A549 (cell line): ENCODE data around the gene PPP1R9A. TPM values are rescaled to one million over a fixed set of nuclear protein-coding genes. Genes with fewer than 3 reads are reported as not detected.
A peak's percentile ranks its signal among the peaks of the same experiment; 100 is the strongest.

Experiments
- ATAC-seq, 2 experiments: fragments of 200-7000 bp in 1 of 2; fragments of >200 bp in 1 of 2; cut with Nextera tagmentation in 1 of 2; cut with Tn5 transposase in 1 of 2; 3 replicates each; pipeline versions ENCODE4 v1.8.0 to v1.9.1; 2018 to 2020; ENCODE audit warnings: mild to moderate bottlenecking in 1 of 2, moderate library complexity in 1 of 2
- CTCF ChIA-PET: fragments of 300-600 bp; sonication (Branson Sonifier 250); formaldehyde crosslinking; extraction: SDS; loops from one replicate; lab custom pipeline; 2021; ENCODE audit warnings: antibody characterized with exemption, inconsistent platforms; lab: Yijun Ruan, JAX
- POLR2A ChIA-PET: fragments of 350-600 bp; formaldehyde crosslinking; extraction: SDS; loops from one replicate; lab custom pipeline; 2021; ENCODE audit warnings: antibody characterized with exemption, inconsistent platforms; lab: Yijun Ruan, JAX
- DNase-seq, 2 experiments: peaks; one replicate each; pipeline versions ENCODE4 v3.0.0 to v3.0.0-alpha.2; 2011 to 2016; ENCODE audit warnings: low read depth in 1 of 2, low spot score in 1 of 2
- FAIRE-seq: peaks from 2 replicates; lab custom pipeline; 2011; peaks lifted over from hg19 to GRCh38; lab: Jason Lieb, UNC
- H3K27ac ChIP-seq, 2 experiments: fragments of >200 bp; sonication (Bioruptor Twin); formaldehyde crosslinking; 3 replicates each; pipeline ENCODE4 v1.5.1; 2016 to 2017
- H3K4me1 ChIP-seq: fragments of >200 bp; sonication (Bioruptor Twin); formaldehyde crosslinking; 3 replicates; pipeline ENCODE4 v1.6.1; 2016
- H3K4me2 ChIP-seq: fragments of >200 bp; sonication (Bioruptor Twin); formaldehyde crosslinking; 3 replicates; pipeline ENCODE4 v1.6.1; 2016
- H3K4me3 ChIP-seq: fragments of >200 bp; sonication (Bioruptor Twin); formaldehyde crosslinking; 3 replicates; pipeline ENCODE4 v1.5.1; 2016
- H3K9me3 ChIP-seq: fragments of >200 bp; sonication (Bioruptor Twin); formaldehyde crosslinking; 3 replicates; pipeline ENCODE4 v1.6.1; 2016
- BHLHE40 ChIP-seq: IDR thresholded peaks from 2 replicates; pipeline ENCODE4 v1.6.1; 2012; ENCODE audit warnings: low read depth, low read length, inconsistent platforms
- CHD2 ChIP-seq: fragments of 150-350 bp; IDR thresholded peaks from 2 replicates; pipeline ENCODE4 v1.6.1; 2014; ENCODE audit warnings: low read length; ENCODE audit not compliant: partially characterized antibody
- EHMT2 ChIP-seq: fragments of 200-600 bp; sonication (generic); IDR thresholded peaks from 2 replicates; pipeline ENCODE4 v1.6.1; 2016; ENCODE audit warnings: antibody characterized with exemption, low read depth, mild to moderate bottlenecking, moderate library complexity
- EP300 ChIP-seq, 2 experiments: fragments of >200 bp; sonication (Bioruptor Twin); formaldehyde crosslinking; IDR thresholded peaks; 2 replicates in 1 of 2; 3 replicates in 1 of 2; pipeline ENCODE4 v1.6.1; 2016 to 2017
- ESRRA ChIP-seq: fragments of 150-350 bp; IDR thresholded peaks from 2 replicates; pipeline ENCODE4 v1.6.1; 2014; ENCODE audit warnings: mild to moderate bottlenecking, low read length, borderline replicate concordance
- FOXS1 ChIP-seq: fragments of 250-450 bp; sonication (Bioruptor Pico); IDR thresholded peaks from 2 replicates; pipeline ENCODE4 v1.5.0; 2020; ENCODE audit warnings: mild to moderate bottlenecking, moderate library complexity
- GATA3 ChIP-seq: IDR thresholded peaks from 2 replicates; pipeline ENCODE4 v1.6.1; 2012; ENCODE audit warnings: borderline replicate concordance
- HEYL ChIP-seq: fragments of 250-450 bp; sonication (Bioruptor Pico); IDR thresholded peaks from 2 replicates; pipeline ENCODE4 v1.8.0; 2021; ENCODE audit warnings: mild to moderate bottlenecking, moderate library complexity
- HOXA7 ChIP-seq: fragments of 250-450 bp; sonication (Bioruptor Pico); IDR thresholded peaks from 2 replicates; pipeline ENCODE4 v1.5.0; 2020; ENCODE audit warnings: mild to moderate bottlenecking, moderate library complexity
- HOXB13 ChIP-seq: fragments of 250-450 bp; sonication (Bioruptor Pico); IDR thresholded peaks from 2 replicates; pipeline ENCODE4 v1.5.0; 2020; ENCODE audit warnings: low read depth, mild to moderate bottlenecking, moderate library complexity
- MYC ChIP-seq: IDR thresholded peaks from 2 replicates; pipeline ENCODE4 v1.6.1; 2012; ENCODE audit warnings: mild to moderate bottlenecking, inconsistent platforms, low read length, improper control_type of control experiment, borderline replicate concordance
- NR3C1 ChIP-seq: fragments of >200 bp; sonication (Bioruptor Twin); formaldehyde crosslinking; IDR thresholded peaks from 3 replicates; pipeline ENCODE4 v1.6.1; 2017
- RAD21 ChIP-seq, 2 experiments: fragments of >200 bp in 1 of 2; sonication (Bioruptor Twin) in 1 of 2; formaldehyde crosslinking in 1 of 2; IDR thresholded peaks in 1 of 2; conservative IDR thresholded peaks in 1 of 2; 2 replicates in 1 of 2; 3 replicates in 1 of 2; pipeline ENCODE4 v1.6.1; 2012 to 2018; ENCODE audit warnings: inconsistent platforms in 1 of 2
- RARB ChIP-seq: fragments of 250-450 bp; sonication (Bioruptor Pico); IDR thresholded peaks from 2 replicates; pipeline ENCODE4 v1.8.0; 2021; ENCODE audit warnings: mild to moderate bottlenecking, moderate library complexity
- RNF2 ChIP-seq: fragments of 200-600 bp; sonication (generic); IDR thresholded peaks from 2 replicates; pipeline ENCODE4 v1.6.1; 2016; ENCODE audit warnings: low read depth, mild to moderate bottlenecking, antibody characterized with exemption, moderate library complexity, borderline replicate concordance
- SMC3 ChIP-seq: fragments of >200 bp; sonication (Bioruptor Twin); formaldehyde crosslinking; IDR thresholded peaks from 3 replicates; pipeline ENCODE4 v1.6.1; 2018; ENCODE audit warnings: inconsistent platforms
- TP53 ChIP-seq: fragments of 250-450 bp; sonication (Bioruptor Pico); IDR thresholded peaks from 2 replicates; pipeline ENCODE4 v1.5.0; 2021; ENCODE audit warnings: mild to moderate bottlenecking, moderate library complexity
- WGBS: methylation state at CpG from one replicate; pipeline ENCODE4 v1.1.6; 2017; ENCODE audit errors: missing lambda C conversion rate; 5-methylcytosine and 5-hydroxymethylcytosine counted together
- polyA plus RNA-seq, 4 experiments: library from polyadenylated mRNA; depleted of rRNA in 3 of 4; stranded (reverse); fragments of >200 nt; fragmentation: RNase III in 1 of 4; extraction: RNeasy Plus Mini Kit Qiagen cat#74134 plus additional on column Dnase treatment in 1 of 4; gene quantifications; 2 replicates in 3 of 4; 3 replicates in 1 of 4; pipeline ENCODE4 v1.2.3, GENCODE V29; 2011 to 2017
- TF ChIP-seq, protein P1 (sequence below): fragments of >200 bp; sonication (Bioruptor Twin); formaldehyde crosslinking; IDR thresholded peaks from 3 replicates; pipeline ENCODE4 v1.6.1; 2016
- TF ChIP-seq, protein P2 (sequence below): IDR thresholded peaks from 2 replicates; pipeline ENCODE4 v1.6.1; 2012
- TF ChIP-seq, protein P3 (sequence below): fragments of 250-450 bp; sonication (Bioruptor Pico); IDR thresholded peaks from 2 replicates; pipeline ENCODE4 v1.5.0; 2020; ENCODE audit warnings: low read depth, mild to moderate bottlenecking, moderate library complexity
- TF ChIP-seq, protein P4 (sequence below): IDR thresholded peaks from 2 replicates; pipeline ENCODE4 v1.6.1; 2012; ENCODE audit warnings: low read depth, borderline replicate concordance
- TF ChIP-seq, protein P5 (sequence below): fragments of 450-650 bp; IDR thresholded peaks from 2 replicates; pipeline ENCODE4 v1.6.1; 2014; ENCODE audit warnings: antibody characterized with exemption
- TF ChIP-seq, protein P6 (sequence below): IDR thresholded peaks from 2 replicates; pipeline ENCODE4 v1.6.1; 2012

The PPP1R9A gene
- polyA plus RNA-seq, 2 of the 4 experiments (the other 2 are of a cell fraction) = 5.0 to 18.7 TPM

DNA sequence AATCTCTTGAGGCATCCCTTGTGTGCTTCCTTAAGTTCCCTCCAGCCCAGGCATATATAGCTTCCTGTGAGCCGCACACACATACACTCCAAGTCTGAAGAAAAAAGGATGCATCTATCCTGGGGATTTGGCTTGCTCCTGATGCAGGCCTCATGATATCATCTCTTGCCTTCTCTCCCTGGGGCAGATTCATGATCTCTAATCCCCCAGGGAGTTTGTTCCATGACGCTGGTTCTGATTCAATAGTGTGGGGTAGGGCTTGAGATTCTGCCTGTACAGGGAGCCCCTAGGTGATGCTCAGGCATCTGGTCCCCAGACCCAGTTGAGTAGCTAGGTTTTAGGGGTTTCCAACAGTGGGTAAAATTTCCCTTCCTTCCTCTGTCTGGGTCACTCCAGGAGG lies 415.5 kb downstream of the PPP1R9A start:
- FAIRE-seq = no peak

DNA sequence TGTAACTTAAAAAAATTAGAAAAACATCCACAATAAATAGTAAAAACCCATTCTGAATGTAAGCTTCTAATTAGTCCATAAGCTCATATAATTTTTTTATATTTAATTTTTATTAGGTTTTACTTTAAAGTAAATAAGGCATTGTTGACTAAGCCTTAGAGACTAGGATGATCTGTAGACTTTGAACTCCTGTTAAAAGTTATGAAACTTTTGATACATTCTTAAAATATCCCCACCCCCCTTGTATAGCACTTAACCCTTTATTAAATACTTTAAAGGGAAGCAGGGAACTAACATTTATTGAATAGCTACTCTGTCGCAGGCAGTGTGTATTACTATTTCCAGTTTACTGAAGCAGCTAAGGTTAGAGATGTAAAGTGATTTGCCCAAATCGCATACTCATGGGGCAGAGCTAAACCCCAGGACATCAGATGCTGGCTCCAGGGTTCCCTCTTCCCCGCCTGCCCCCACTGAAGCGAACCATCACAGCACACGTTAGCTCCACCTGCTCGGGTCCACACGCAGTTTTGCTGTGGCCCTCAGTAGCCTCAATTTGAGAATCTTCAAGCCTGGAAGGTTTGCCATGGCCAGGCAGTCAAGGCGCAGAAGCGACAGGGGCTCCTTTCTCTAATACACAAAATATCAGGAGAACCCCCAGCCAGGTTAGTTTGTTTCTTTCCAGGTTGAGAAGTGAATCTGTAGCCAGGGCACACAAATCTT lies 416.2 kb downstream of the PPP1R9A start:
- ATAC-seq = peak in 1 of 2 experiments; percentile 55; a peak in 3 of 6 replicates
- peak overlapping the region; percentile 77 for H3K4me2 ChIP-seq
- CTCF ChIA-PET = interaction anchor here (0.9 to 2.9 kb wide), 6 partner anchors 13 to 363 kb away, joined by 3 to 15 read pairs (median 4); partner anchors contain the start of gene PON3
- H3K4me3 ChIP-seq = 0 out of 3 replicates have a peak overlapping the region, but pooled peaks have one; percentile 18
- peak in 1 of 2 experiments; percentile 36 for DNase-seq
- peaks cover 32% of the 10 kb centered on the region for H3K4me1 ChIP-seq
- 67% methylated on average over 9 of the region's 9 CpGs for WGBS
- 0 out of 3 replicates have a peak, but pooled peaks cover 3% of the 10 kb centered on the region for H3K9me3 ChIP-seq
- no peak for FAIRE-seq
- POLR2A ChIA-PET = no interaction called here
- TF ChIP-seq FOXS1 (CRISPR knock-in tag) (no peak), CHD2 (no peak), TP53 (no peak), EP300 (IDR thresholded peaks at IDR 0.05) (no peak), HOXA7 (CRISPR knock-in tag) (no peak)
- peak overlapping the region; percentile 86 to 87 for H3K27ac ChIP-seq

More for the DNA sequence above, 415.5 kb downstream of the PPP1R9A start:
- ChIA-PET CTCF (interaction anchor here (1.0 to 2.9 kb wide), 4 partner anchors 12 to 154 kb away, joined by 3 to 15 read pairs (median 8); partner anchors contain the start of gene PON3), POLR2A (no interaction called here)
- WGBS = 38% methylated on average over 2 of the region's 2 CpGs
- Histone ChIP-seq H3K4me1 (peaks cover 39% of the 10 kb centered on the region), H3K4me2 (peak overlapping the region; percentile 77), H3K9me3 (0 out of 3 replicates have a peak, but pooled peaks cover 3% of the 10 kb centered on the region), H3K27ac (peak overlapping the region; percentile 86 to 87), H3K4me3 (0 out of 3 replicates have a peak overlapping the region, but pooled peaks have one; percentile 18)
- TF ChIP-seq HOXA7 (CRISPR knock-in tag) (no peak), HEYL (CRISPR knock-in tag) (no peak), GATA3 (peak; percentile 32)
- DNase-seq (peak in 1 of 2 experiments; percentile 64), ATAC-seq (peak; percentile 39 to 71; a peak in 5 of 6 replicates)

DNA sequence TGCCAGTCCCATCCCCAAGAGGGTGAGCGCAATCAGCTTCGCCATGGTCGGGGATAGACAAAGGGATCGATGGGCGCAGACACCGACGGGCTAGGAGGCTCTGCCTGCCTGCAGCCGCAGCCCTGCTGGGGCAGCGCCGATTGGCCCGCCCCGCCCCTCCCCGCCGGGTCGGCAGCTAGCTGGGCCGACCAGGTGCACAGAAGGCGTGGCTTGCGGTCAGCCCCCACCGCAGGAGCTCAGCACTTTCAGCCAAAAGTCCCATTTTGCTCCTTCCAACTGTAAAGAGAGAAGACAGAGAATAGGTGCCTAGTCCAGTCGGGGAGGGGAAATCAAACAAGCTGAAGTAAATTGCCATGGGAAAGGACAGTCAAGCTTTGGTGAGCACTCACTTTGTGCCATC lies 417.0 kb downstream of the PPP1R9A start, which contains the start of gene PON1:
PON1 (minus strand) TSS at position 102 of the 400 bp plus-strand sequence; CDS start at position 45, 57 bp downstream.
- ChIA-PET POLR2A (no interaction called here), CTCF (interaction anchor here (0.7 to 2.9 kb wide), 5 partner anchors 14 to 362 kb away, joined by 3 to 15 read pairs (median 4); partner anchors contain the start of gene PON3)
- TF ChIP-seq, protein P1, sequence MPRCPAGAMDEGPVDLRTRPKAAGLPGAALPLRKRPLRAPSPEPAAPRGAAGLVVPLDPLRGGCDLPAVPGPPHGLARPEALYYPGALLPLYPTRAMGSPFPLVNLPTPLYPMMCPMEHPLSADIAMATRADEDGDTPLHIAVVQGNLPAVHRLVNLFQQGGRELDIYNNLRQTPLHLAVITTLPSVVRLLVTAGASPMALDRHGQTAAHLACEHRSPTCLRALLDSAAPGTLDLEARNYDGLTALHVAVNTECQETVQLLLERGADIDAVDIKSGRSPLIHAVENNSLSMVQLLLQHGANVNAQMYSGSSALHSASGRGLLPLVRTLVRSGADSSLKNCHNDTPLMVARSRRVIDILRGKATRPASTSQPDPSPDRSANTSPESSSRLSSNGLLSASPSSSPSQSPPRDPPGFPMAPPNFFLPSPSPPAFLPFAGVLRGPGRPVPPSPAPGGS = no peak
- TF ChIP-seq NR3C1 (no peak), EP300 (IDR thresholded peaks at IDR 0.05) (no peak), RNF2 (no peak), SMC3 (no peak)
- H3K9me3 ChIP-seq = 0 out of 3 replicates have a peak, but pooled peaks cover 3% of the 10 kb centered on the region
- H3K4me2 ChIP-seq = peak within 1 kb of the TSS; percentile 77
- ATAC-seq = no peak
- peaks cover 26% of the 10 kb centered on the region for H3K4me1 ChIP-seq
- WGBS = 93% methylated on average over 15 of the region's 20 CpGs
- DNase-seq = no peak
- H3K4me3 ChIP-seq = 0 out of 3 replicates have a peak within 1 kb of the TSS, but pooled peaks have one; percentile 18
- no peak for FAIRE-seq
- H3K27ac ChIP-seq = peak within 1 kb of the TSS; percentile 86 to 87

DNA sequence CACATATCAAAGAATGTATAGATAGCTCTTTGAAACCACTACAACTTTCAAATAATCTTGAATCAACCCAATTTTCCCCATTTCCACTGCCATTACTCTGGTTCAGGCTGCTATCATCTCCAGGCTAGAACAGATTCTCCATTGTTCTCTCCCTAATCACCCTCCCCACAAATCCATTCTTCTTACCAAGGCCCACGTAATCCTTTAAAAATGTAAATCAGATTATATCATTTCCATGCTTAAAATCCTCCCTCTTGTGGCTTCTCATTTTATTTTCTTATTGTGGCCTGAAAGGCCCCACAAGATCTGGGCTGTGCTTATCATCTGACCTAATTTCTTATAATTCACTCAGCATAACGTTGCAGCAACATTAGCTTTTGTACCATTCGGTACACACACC lies 420.0 kb downstream of the PPP1R9A start:
- WGBS = 89% methylated on average over 3 of the region's 3 CpGs
- Histone ChIP-seq H3K4me2 (no peak overlapping the region), H3K4me1 (peaks cover 35% of the 10 kb centered on the region), H3K4me3 (no peak overlapping the region), H3K9me3 (0 out of 3 replicates have a peak, but pooled peaks cover 3% of the 10 kb centered on the region), H3K27ac (0 out of 6 replicates have a peak overlapping the region, but pooled peaks of 1 of the 2 experiments have one; percentile 6)
- ATAC-seq (no peak), FAIRE-seq (no peak), DNase-seq (no peak)
- CTCF ChIA-PET = interaction anchor here (0.6 kb wide), 1 partner anchor 63 kb away, joined by 3 read pairs; no protein-coding TSS in a partner anchor
- no peak for TF ChIP-seq MYC
- TF ChIP-seq, protein P2, sequence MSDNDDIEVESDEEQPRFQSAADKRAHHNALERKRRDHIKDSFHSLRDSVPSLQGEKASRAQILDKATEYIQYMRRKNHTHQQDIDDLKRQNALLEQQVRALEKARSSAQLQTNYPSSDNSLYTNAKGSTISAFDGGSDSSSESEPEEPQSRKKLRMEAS = no peak
- TF ChIP-seq RARB (CRISPR knock-in tag) = no peak
- no peak for TF ChIP-seq ESRRA
- TF ChIP-seq BHLHE40 = no peak
- no peak for TF ChIP-seq EHMT2
- TF ChIP-seq, protein P3, sequence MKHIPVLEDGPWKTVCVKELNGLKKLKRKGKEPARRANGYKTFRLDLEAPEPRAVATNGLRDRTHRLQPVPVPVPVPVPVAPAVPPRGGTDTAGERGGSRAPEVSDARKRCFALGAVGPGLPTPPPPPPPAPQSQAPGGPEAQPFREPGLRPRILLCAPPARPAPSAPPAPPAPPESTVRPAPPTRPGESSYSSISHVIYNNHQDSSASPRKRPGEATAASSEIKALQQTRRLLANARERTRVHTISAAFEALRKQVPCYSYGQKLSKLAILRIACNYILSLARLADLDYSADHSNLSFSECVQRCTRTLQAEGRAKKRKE (CRISPR knock-in tag) = no peak
- no peak for TF ChIP-seq HOXB13 (CRISPR knock-in tag)
- no peak for TF ChIP-seq FOXS1 (CRISPR knock-in tag)
- TF ChIP-seq, protein P4, sequence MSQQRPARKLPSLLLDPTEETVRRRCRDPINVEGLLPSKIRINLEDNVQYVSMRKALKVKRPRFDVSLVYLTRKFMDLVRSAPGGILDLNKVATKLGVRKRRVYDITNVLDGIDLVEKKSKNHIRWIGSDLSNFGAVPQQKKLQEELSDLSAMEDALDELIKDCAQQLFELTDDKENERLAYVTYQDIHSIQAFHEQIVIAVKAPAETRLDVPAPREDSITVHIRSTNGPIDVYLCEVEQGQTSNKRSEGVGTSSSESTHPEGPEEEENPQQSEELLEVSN = no peak
- TF ChIP-seq, protein P5, sequence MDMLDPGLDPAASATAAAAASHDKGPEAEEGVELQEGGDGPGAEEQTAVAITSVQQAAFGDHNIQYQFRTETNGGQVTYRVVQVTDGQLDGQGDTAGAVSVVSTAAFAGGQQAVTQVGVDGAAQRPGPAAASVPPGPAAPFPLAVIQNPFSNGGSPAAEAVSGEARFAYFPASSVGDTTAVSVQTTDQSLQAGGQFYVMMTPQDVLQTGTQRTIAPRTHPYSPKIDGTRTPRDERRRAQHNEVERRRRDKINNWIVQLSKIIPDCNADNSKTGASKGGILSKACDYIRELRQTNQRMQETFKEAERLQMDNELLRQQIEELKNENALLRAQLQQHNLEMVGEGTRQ = no peak
- TF ChIP-seq, protein P6, sequence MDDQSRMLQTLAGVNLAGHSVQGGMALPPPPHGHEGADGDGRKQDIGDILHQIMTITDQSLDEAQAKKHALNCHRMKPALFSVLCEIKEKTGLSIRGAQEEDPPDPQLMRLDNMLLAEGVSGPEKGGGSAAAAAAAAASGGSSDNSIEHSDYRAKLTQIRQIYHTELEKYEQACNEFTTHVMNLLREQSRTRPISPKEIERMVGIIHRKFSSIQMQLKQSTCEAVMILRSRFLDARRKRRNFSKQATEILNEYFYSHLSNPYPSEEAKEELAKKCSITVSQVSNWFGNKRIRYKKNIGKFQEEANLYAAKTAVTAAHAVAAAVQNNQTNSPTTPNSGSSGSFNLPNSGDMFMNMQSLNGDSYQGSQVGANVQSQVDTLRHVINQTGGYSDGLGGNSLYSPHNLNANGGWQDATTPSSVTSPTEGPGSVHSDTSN = no peak
- TF ChIP-seq RAD21 (conservative IDR thresholded peaks at IDR 0.05 in 1 of 2, IDR thresholded peaks at IDR 0.05 in 1 of 2) = no peak
- POLR2A ChIA-PET = no interaction called here
